Activated naive CD4-positive, alpha-beta T cell treated with Interleukin-2 at 50 U/mL for 16 hours (primary cell): ENCODE results near the gene GGA2.
"Not testable (repeated sequence)": the region's sequence is repeated elsewhere in the genome, so short reads cannot be mapped to it uniquely, and the experiment has no call there.

Experiments
- DNase-seq: peaks from one replicate; pipeline ENCODE4 v3.0.0-alpha.2; 2020

The GGA2 gene

GRCh38 chr16:23501291-23501690 lies 9.0 kb downstream of the GGA2 start:
- DNase-seq, result no peak

DNA sequence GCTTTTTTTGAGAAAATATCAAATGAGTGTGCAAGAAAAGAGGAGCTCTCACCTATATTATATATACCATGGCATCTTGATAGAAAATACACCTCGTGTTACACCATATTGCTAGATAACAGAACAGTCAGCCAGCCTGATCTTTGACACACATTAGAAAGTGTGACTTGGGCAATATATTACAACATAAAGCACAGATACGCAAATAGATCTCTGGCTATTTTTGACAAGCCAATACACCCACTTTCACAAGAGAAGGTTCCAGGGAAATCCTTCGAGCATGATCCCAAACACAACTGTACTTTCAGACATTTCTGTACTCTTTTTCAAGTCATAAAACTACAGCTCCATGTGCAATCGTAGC lies 9.4 kb downstream of the GGA2 start:
- DNase-seq, result no peak

- DNase-seq, result no peak
These were observed 10.0 kb downstream of the GGA2 start for GRCh38 chr16:23500212-23500861.

DNA sequence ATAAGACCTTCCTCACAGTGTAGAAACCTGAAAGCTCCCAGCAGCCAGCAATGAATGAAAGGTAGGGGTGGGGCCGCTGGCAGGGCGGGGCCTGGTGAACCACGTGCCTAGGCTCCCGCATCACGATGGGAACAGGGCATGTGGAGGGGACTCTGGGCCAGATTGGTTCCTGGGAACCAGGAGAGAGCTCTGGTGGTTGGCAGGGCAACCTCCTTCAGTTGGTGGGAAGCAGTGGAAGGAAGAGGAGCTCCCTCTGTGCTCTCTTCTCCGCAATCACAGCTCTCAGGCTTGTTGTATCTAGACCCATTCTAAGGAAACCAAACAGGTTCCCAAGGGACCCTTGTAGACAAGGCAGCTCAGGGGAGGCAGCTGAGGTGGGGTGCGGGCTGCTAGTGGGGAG lies 10.5 kb downstream of the GGA2 start:
- DNase-seq, result no peak

DNA sequence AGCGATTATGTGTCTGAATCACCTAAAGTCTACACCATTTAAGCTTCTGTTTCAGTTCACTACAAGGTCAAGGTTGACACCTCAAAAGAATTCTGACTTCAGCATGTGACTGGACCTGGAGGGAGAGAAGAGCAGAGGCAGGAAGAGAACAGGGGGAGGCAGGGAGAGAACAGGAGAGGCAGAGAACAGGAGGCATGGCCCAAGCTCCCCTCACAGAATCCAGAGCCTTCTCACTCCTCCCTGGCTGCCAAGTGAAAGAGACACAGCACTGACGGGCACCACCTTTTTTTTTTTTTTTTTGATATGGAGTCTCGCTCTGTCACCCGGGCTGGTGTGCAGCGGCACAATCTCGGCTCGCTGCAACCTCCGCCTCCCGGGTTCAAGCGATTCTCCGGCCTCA lies 11.4 kb downstream of the GGA2 start:
- no peak for DNase-seq

- DNase-seq, result no peak
These were observed 12.8 kb downstream of the GGA2 start for GRCh38 chr16:23497543-23497868.

DNA sequence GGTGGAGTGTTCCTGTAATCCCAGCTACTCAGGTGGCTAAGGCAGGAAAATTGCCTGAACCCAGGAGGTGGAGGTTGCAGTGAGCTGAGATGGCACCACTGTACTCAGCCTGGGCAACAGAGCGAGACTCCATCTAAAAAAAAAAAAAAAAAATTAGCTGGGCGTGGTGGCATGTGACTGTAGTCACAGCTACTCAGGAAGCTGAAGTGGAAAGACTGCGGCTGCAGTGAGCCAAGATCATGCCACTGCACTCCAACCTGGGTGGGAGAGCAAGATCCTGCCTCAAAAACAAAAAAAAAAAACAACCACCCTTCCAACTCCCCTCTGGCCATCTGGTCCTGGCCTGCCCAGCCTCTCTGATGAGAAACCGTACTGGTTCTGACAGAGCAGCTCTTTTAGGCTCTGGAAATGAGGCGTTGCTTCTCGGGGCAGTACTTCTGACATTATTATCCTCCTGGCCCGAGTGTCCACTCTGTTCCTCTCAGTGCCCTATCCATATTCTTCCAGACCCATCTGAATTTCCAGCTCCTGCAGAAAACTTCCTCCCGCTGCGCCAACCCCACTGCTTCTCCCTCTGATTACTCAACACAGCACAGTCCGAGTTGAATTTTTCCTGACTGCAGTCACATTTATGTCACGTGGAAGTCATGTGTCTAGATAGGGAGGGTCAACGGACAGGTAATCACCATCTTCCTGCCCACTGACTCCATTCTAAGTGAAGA lies 13.3 kb downstream of the GGA2 start:
- no peak for DNase-seq

- no peak for DNase-seq
These were observed 14.6 kb downstream of the GGA2 start for GRCh38 chr16:23495671-23496070.

DNA sequence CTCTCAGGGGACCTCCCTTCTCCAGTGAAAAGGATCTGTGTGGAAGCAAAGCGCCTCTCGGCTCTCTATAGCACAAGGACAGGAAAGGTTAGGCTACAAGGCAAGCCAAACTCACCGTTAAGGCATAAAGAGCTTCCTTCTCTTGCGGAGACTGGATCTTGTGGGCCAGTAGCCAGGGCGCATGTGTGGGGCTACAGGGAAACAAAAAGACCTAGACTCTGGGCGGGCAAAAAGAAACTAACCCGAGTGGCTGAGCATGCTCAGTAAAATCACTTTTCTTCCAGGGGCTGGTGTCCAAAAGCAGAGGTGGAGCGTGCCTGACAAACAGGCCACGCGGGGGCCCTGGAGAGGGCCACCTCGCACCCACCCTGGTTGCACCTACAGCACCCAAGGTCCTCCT lies 16.1 kb downstream of the GGA2 start:
- DNase-seq, result no peak

DNA sequence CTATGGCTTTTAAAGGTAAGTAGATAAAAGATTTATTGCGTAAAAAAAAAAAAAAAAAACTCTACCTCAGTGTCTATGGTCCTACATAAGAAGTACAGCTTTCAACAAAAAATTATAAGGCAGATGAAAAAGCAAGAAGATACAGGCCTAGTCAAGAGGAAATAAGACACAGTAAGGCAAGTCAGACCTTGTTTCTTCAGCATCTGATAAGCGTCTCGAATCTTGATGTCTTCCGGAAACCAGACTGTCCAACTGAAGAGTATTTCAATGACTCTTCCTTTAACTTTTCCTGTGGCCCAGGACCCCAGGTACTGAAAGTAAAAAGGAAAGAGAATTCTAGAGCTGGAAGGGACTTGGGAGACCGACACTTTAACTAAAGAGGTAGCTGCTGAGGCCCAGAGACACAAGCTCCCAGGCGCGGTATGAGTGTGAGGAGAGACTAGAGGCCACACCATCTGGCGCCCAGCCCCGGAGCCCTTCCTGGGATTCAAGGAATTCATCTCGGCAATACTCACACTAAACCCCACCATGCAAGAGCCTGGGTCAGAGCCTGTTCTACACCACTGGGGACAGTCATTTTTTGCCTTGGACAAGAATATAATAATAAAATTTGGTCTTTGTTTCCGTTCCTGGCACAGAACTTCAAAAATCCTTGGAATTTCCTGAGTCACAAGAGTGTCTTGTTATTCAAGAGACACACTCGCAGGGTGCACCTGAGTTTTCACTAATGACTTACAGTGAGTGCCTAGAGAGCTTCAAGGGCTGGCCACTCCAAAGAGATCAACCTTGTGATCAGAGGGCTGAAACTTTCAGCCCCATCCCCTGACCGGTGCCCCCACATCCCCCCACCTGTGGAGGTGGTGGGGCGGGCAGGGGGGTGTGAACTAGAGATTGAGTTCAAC lies 18.6 kb downstream of the GGA2 start:
- no peak for DNase-seq

DNA sequence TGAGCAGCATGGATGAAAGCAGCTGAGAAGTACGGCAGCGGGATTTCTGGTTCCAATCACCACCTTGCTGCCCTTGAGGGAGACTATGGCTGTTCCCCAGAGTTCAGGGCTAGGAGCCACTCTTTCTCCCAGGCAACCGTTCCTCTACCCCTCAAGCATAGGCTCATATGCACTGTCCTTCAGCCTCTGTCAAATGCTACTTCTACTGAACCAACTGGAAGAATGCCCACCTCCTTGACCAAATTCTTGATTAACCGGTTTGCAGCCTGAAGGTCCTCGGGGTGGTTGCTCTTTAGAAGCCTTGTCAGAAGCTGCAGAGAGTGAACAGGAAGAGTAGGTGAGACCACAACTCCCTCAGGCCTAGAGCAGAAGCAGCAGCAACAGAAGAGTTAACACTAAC lies 23.8 kb downstream of the GGA2 start:
- no peak for DNase-seq

DNA sequence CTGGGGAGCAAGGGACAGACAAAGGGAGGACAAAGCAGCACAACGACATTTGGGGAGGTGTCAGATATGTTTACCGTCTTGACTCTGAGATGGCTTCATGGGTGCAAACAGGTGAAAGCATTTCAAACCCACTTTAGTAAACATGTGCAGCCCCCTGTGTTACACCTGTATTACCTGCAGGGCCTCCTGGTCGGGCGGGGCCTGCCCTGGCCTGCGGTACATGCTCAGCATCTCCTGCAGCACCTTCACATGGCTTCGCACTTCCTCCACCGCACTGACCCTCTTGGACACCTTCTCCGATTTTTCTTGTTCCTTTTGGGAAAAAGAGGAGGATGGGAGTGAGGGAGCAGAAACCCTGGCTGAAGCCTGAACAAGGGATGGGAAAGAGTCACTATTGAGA lies 24.5 kb downstream of the GGA2 start:
- DNase-seq, result no peak

GRCh38 chr16:23485257-23485614 lies 25.1 kb downstream of the GGA2 start:
- DNase-seq, result no peak

- DNase-seq, result no peak
These were observed 25.6 kb downstream of the GGA2 start for GRCh38 chr16:23484510-23485256.

GRCh38 chr16:23483492-23483891 lies 26.8 kb downstream of the GGA2 start:
- DNase-seq, result not testable (repeated sequence)

DNA sequence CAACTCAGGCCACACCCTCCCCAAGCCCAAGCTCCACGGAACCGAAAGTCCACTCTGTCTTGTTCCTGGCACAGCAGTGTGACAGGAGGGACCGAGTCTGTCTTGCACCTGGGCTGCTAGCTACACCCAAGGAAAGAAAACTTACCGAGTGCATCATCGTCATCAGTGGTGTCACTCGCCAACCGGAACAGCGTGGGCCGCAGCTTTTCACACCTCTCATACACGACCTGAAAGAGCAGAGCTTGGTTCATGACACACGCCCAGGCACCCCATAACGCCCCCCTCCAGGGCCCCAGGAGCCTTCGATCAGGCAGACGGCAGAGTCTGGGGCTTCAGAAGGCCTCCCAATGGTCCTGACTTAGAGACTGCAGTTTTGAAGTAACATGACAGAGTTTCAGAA lies 27.5 kb downstream of the GGA2 start:
- DNase-seq, result peak; percentile 36

- DNase-seq, result no peak
These were observed 30.0 kb downstream of the GGA2 start for GRCh38 chr16:23480257-23480656.

- no peak for DNase-seq
These were observed 31.2 kb downstream of the GGA2 start for GRCh38 chr16:23479138-23479537.

DNA sequence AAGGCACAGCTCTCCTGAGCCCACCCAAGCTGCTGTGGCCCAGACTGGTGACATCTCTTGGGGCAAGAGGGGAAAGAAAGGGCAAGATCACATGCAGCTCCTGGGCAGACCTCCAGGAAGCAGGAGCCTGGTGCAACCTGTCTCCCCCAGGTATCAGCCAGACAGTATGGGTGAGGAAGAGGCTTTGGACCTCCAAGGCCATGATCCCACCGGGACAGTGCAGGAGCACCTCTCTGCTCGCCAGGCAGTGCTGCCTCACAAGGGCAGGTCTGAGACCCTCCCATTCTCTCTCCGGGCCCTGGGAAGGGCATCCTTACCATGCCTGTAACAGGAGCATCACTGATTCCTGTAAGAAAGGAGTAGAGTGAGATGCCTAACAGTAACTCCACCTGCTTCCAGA lies 31.7 kb downstream of the GGA2 start:
- no peak for DNase-seq

DNA sequence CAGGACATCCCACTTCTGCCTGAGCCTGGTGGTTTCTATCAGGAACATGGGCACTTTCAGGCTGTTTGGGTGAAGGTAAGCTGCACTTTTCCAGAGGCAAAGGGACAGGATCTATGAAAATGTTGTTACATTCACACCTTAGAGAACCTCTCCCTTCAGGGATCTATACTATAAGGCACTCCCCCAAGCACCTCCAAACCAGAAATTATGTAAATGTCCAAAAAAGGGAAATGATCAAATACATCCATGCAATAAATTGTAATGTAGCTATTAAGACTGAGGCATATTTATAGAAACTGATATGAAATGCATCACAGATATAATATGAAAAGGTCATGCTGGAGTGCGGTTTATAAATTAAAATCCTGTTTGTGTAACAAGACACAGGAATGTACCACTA lies 34.0 kb downstream of the GGA2 start:
- no peak for DNase-seq

GRCh38 chr16:23469814-23470213 lies 40.5 kb downstream of the GGA2 start:
- no peak for DNase-seq

GRCh38 chr16:23466162-23466885 lies 44.0 kb downstream of the GGA2 start:
- DNase-seq, result no peak

- DNase-seq, result no peak
These were observed 45.1 kb downstream of the GGA2 start for GRCh38 chr16:23465179-23465578.
